B cell (primary cell): Measurements from ENCODE around the gene DIP2B. TPM values are rescaled to one million over a fixed set of nuclear protein-coding genes. Genes with fewer than 3 reads are reported as not detected.
A peak's percentile ranks its signal among the peaks of the same experiment; 100 is the strongest.

Source experiments
- ATAC-seq: fragments of 200-7000 bp; cut with Tn5 transposase; one replicate; pipeline ENCODE4 v1.10.0; 2021; ENCODE audit warnings: low read depth, mild to moderate bottlenecking, moderate number of reproducible peaks, moderate library complexity
- CTCF ChIA-PET: fragments of 350-600 bp; sonication (Branson Sonifier 250); formaldehyde crosslinking; loops from one replicate; lab custom pipeline; 2021; ENCODE audit warnings: antibody characterized with exemption, inconsistent platforms; lab: Charles Lee
- POLR2A ChIA-PET: fragments of 350-600 bp; sonication (Branson Sonifier 250); formaldehyde crosslinking; loops from one replicate; lab custom pipeline; 2021; ENCODE audit warnings: antibody characterized with exemption; lab: Charles Lee
- DNase-seq: peaks from one replicate; pipeline ENCODE4 v3.0.0; 2013
- H2AFZ ChIP-seq: 2 replicates; pipeline ENCODE4 v1.6.1; 2012; ENCODE audit warnings: mild to moderate bottlenecking, low read depth, low read length; ENCODE audit not compliant: insufficient read depth, poor library complexity, severe bottlenecking
- H3K27ac ChIP-seq, 2 donors: 1 replicate in 1 of 2; 2 replicates in 1 of 2; pipeline ENCODE4 v1.5.1; 2012 to 2013; ENCODE audit warnings: low read length in 2 of 2, mild to moderate bottlenecking in 2 of 2, moderate library complexity in 1 of 2
- H3K27me3 ChIP-seq, 4 experiments: fragments of 200-600 bp in 1 of 4; sonication (generic) in 1 of 4; replicated peaks in 1 of 4; 1 replicate in 2 of 4; 2 replicates in 2 of 4; pipeline versions ENCODE4 v1.6.1 to v1.7.0; 2013 to 2016; ENCODE audit warnings: low read length in 3 of 4, mild to moderate bottlenecking in 2 of 4, mixed read lengths in 1 of 4, moderate library complexity in 1 of 4; ENCODE audit not compliant: insufficient read depth in 4 of 4, control insufficient read depth in 3 of 4; ENCODE audit errors: control extremely low read depth in 1 of 4
- H3K36me3 ChIP-seq, 2 experiments: replicated peaks in 1 of 2; 1 replicate in 1 of 2; 2 replicates in 1 of 2; pipeline versions ENCODE4 v1.6.1 to v1.7.1; 2013; ENCODE audit warnings: low read length in 1 of 2; ENCODE audit not compliant: insufficient read depth in 2 of 2, control insufficient read depth in 1 of 2; ENCODE audit errors: control extremely low read depth in 1 of 2, extremely low read depth in 1 of 2
- H3K4me1 ChIP-seq, 2 donors: fragments of 200-600 bp in 1 of 2; sonication (generic) in 1 of 2; 1 replicate in 1 of 2; 2 replicates in 1 of 2; pipeline versions ENCODE4 v1.5.1 to v1.6.1; 2013 to 2017; ENCODE audit warnings: low read length in 2 of 2; ENCODE audit not compliant: control insufficient read depth in 2 of 2, insufficient read depth in 2 of 2
- H3K4me2 ChIP-seq: replicated peaks from 2 replicates; pipeline ENCODE3; 2012; ENCODE audit warnings: mild to moderate bottlenecking, low read depth, low read length; ENCODE audit not compliant: poor library complexity, severe bottlenecking
- H3K4me3 ChIP-seq, 5 experiments: fragments of 200-600 bp in 1 of 5; sonication (generic) in 1 of 5; 1 replicate in 3 of 5; 2 replicates in 2 of 5; pipeline versions ENCODE4 v1.5.1 to v1.7.0; 2011 to 2016; ENCODE audit warnings: low read length in 4 of 5, mild to moderate bottlenecking in 4 of 5, low read depth in 2 of 5, control low read depth in 1 of 5, moderate library complexity in 1 of 5; ENCODE audit not compliant: insufficient read depth in 1 of 5; ENCODE audit errors: control extremely low read depth in 1 of 5, extremely low read depth in 1 of 5
- H3K79me2 ChIP-seq: fragments of 200-600 bp; sonication (generic); one replicate; pipeline ENCODE4 v1.6.0; 2016; ENCODE audit warnings: low read length; ENCODE audit not compliant: control insufficient read depth, insufficient read depth
- H3K9ac ChIP-seq: fragments of 200-600 bp; sonication (generic); 2 replicates; pipeline ENCODE4 v1.6.1; 2017; ENCODE audit warnings: mild to moderate bottlenecking, low read length, moderate library complexity
- H3K9me3 ChIP-seq, 3 donors: one replicate each; pipeline versions ENCODE4 v1.6.1 to v1.7.1; 2013; ENCODE audit warnings: low read length in 2 of 3; ENCODE audit not compliant: control insufficient read depth in 2 of 3, insufficient read depth in 1 of 3; ENCODE audit errors: control extremely low read depth in 1 of 3
- H4K20me1 ChIP-seq: 2 replicates; pipeline ENCODE4 v1.6.0; 2012; ENCODE audit warnings: mild to moderate bottlenecking, low read length; ENCODE audit not compliant: insufficient read depth, control insufficient read depth, poor library complexity, severe bottlenecking
- H3K27ac Mint-ChIP-seq: one replicate; pipeline ENCODE4 v1.8.0; 2021; ENCODE audit warnings: mixed read lengths
- H3K27me3 Mint-ChIP-seq: one replicate; pipeline ENCODE4 v1.8.0; 2021; ENCODE audit warnings: mixed read lengths
- H3K4me1 Mint-ChIP-seq: one replicate; pipeline ENCODE4 v1.8.0; 2021; ENCODE audit warnings: mixed read lengths
- H3K4me3 Mint-ChIP-seq: one replicate; pipeline ENCODE4 v1.8.0; 2021; ENCODE audit warnings: mixed read lengths
- H3K9me3 Mint-ChIP-seq: one replicate; pipeline ENCODE4 v1.8.0; 2022; ENCODE audit warnings: mixed read lengths; ENCODE audit not compliant: insufficient read depth
- CTCF ChIP-seq: fragments of 200-600 bp; IDR thresholded peaks from one replicate; pipeline ENCODE4 v1.8.0; 2022; ENCODE audit warnings: antibody characterized with exemption, mild to moderate bottlenecking
- EZH2 ChIP-seq: IDR thresholded peaks from 2 replicates; pipeline ENCODE4 v1.6.1; 2012; ENCODE audit warnings: borderline replicate concordance, low read depth, mild to moderate bottlenecking, moderate library complexity, low read length; ENCODE audit not compliant: insufficient read depth, poor library complexity, severe bottlenecking
- WGBS: methylation state at CpG from one replicate; pipeline ENCODE4 v1.1.5; 2013; ENCODE audit warnings: missing lambda C conversion rate; ENCODE audit not compliant: insufficient coverage; 5-methylcytosine and 5-hydroxymethylcytosine counted together
- intact Hi-C: fragments of 100-400 bp; cut with micrococcal nuclease; formaldehyde crosslinking; loops from one replicate; pipeline ENCODE4 v1.10.0; 2022
- polyA plus RNA-seq: library from polyadenylated mRNA; depleted of rRNA; stranded (reverse); fragments of >200 nt; gene quantifications from 2 replicates; pipeline ENCODE4 v1.2.3, GENCODE V29; 2012
- total RNA-seq, 2 donors: library from RNA; stranded (reverse); fragments of 120-200 nt in 1 of 2; gene quantifications; 1 replicate in 1 of 2; 2 replicates in 1 of 2; pipeline versions ENCODE4 v1.2.3 to v1.2.4, GENCODE V29; 2013 to 2022

Gene DIP2B
- total and polyA plus RNA-seq, 2 donors (not counting 1 experiment from before 2014, with no cell fraction given), result 16.4 to 38.8 TPM

- no peaks in the 10 kb centered on the region for H3K9me3 Mint-ChIP-seq
- Histone ChIP-seq H2AFZ (no peak overlapping the region), H3K27ac (peak overlapping the region in 1 of 2 donors; percentile 89), H4K20me1 (peaks cover 9% of the 10 kb centered on the region), H3K36me3 (no peaks in the 10 kb centered on the region), H3K4me1 (peaks cover 48 to 59% of the 10 kb centered on the region in 2 donors), H3K4me2 (peak overlapping the region; percentile 86), H3K79me2 (peaks cover 80% of the 10 kb centered on the region), H3K4me3 (peak overlapping the region; percentile 74 to 99 (median 87)), H3K27me3 (no peaks in the 10 kb centered on the region), H3K9me3 (no peaks in the 10 kb centered on the region), H3K9ac (peak overlapping the region; percentile 81)
- ChIA-PET CTCF (interaction anchor here (0.7 to 9.8 kb wide), 6 partner anchors 12 to 297 kb away, joined by 3 to 184 read pairs (median 22); no protein-coding TSS in a partner anchor), POLR2A (no interaction called here)
- DNase-seq (no peak), ATAC-seq (no peak)
- peak overlapping the region; percentile 72 for H3K27ac Mint-ChIP-seq
- H3K27me3 Mint-ChIP-seq, result no peaks in the 10 kb centered on the region
- peak overlapping the region; percentile 94 for H3K4me3 Mint-ChIP-seq
- intact Hi-C loops, result loop anchor here (1.0 to 10.0 kb wide), 3 partner anchors 10 to 418 kb away; a partner anchor contains a TSS
- peaks cover 52% of the 10 kb centered on the region for H3K4me1 Mint-ChIP-seq
- WGBS, result 100% methylated on average over 1 of the region's 2 CpGs
- TF ChIP-seq EZH2 (no peak), CTCF (no peak)
Observed at GRCh38 chr12:50506753-50507473, 2.1 kb downstream of the DIP2B start.

GRCh38 chr12:50507474-50507838 lies 2.7 kb downstream of the DIP2B start:
- Mint-ChIP-seq H3K27ac (peak overlapping the region; percentile 39), H3K27me3 (no peaks in the 10 kb centered on the region), H3K9me3 (no peaks in the 10 kb centered on the region), H3K4me1 (peaks cover 56% of the 10 kb centered on the region), H3K4me3 (peak overlapping the region; percentile 94)
- TF ChIP-seq CTCF, result no peak
- no peak for TF ChIP-seq EZH2
- Histone ChIP-seq H3K4me2 (peak overlapping the region; percentile 86), H3K27me3 (no peaks in the 10 kb centered on the region), H3K9me3 (no peaks in the 10 kb centered on the region), H3K36me3 (no peaks in the 10 kb centered on the region), H3K4me1 (peaks cover 49 to 64% of the 10 kb centered on the region in 2 donors), H2AFZ (no peak overlapping the region), H3K4me3 (no peak overlapping the region), H3K9ac (peak overlapping the region; percentile 25), H4K20me1 (peaks cover 9% of the 10 kb centered on the region), H3K79me2 (peaks cover 86% of the 10 kb centered on the region), H3K27ac (peak overlapping the region in 1 of 2 donors; percentile 89)
- CTCF ChIA-PET, result interaction anchor here (0.7 to 9.8 kb wide), 7 partner anchors 10 to 296 kb away, joined by 3 to 184 read pairs (median 13); no protein-coding TSS in a partner anchor
- intact Hi-C loops, result loop anchor here (10.0 kb wide), 2 partner anchors 47 to 417 kb away; a partner anchor contains a TSS
- ATAC-seq (no peak), DNase-seq (no peak)
- 89% methylated on average over 5 of the region's 11 CpGs for WGBS
- POLR2A ChIA-PET, result no interaction called here
